DOHH2 (cell line): ENCODE data around the gene STXBP3.

Experiments
- H3F3A ChIP-seq: fragments of 200-600 bp; sonication (generic), shearing (Covaris generic); 2 replicates; pipeline ENCODE4 v1.6.0; 2016; ENCODE audit warnings: antibody characterized with exemption, mild to moderate bottlenecking; ENCODE audit not compliant: control insufficient read depth, insufficient read depth
- H3K27ac ChIP-seq: fragments of 200-600 bp; sonication (generic); 2 replicates; pipeline ENCODE4 v1.5.1; 2014; ENCODE audit warnings: low read depth, mild to moderate bottlenecking, low read length, moderate library complexity
- H3K27me3 ChIP-seq: fragments of 200-600 bp; sonication (generic); 2 replicates; pipeline ENCODE4 v1.6.1; 2014; ENCODE audit warnings: mild to moderate bottlenecking, low read length, mixed read lengths; ENCODE audit not compliant: control insufficient read depth
- H3K36me3 ChIP-seq: fragments of 200-600 bp; sonication (generic); 2 replicates; pipeline ENCODE4 v1.6.1; 2014; ENCODE audit warnings: mild to moderate bottlenecking, low read length, moderate library complexity, mixed read lengths; ENCODE audit not compliant: control insufficient read depth
- H3K4me1 ChIP-seq: fragments of 200-600 bp; sonication (generic); 2 replicates; pipeline ENCODE4 v1.6.1; 2014; ENCODE audit warnings: mild to moderate bottlenecking, low read length, mixed read lengths; ENCODE audit not compliant: control insufficient read depth
- H3K4me2 ChIP-seq: fragments of 200-600 bp; sonication (generic); 2 replicates; pipeline ENCODE4 v1.6.0; 2014; ENCODE audit warnings: mild to moderate bottlenecking, low read length, moderate library complexity
- H3K4me3 ChIP-seq: fragments of 200-600 bp; sonication (generic); 2 replicates; pipeline ENCODE4 v1.5.1; 2014; ENCODE audit warnings: mild to moderate bottlenecking, low read length, mixed read lengths
- H3K79me2 ChIP-seq: fragments of 200-600 bp; sonication (generic); 2 replicates; pipeline ENCODE4 v1.6.1; 2014; ENCODE audit warnings: mild to moderate bottlenecking, low read length, mixed read lengths; ENCODE audit not compliant: control insufficient read depth
- H3K9me2 ChIP-seq: fragments of 200-600 bp; sonication (generic); replicated peaks from 2 replicates; pipeline ENCODE4 v1.6.1; 2014; ENCODE audit warnings: mild to moderate bottlenecking, low read length, mixed read lengths; ENCODE audit not compliant: control insufficient read depth
- H3K9me3 ChIP-seq: fragments of 200-600 bp; sonication (generic); 2 replicates; pipeline ENCODE4 v1.6.1; 2014; ENCODE audit warnings: antibody characterized with exemption, low read length, mixed read lengths; ENCODE audit not compliant: control insufficient read depth, insufficient read depth
- H4K20me1 ChIP-seq: fragments of 200-600 bp; sonication (generic); 2 replicates; pipeline ENCODE4 v1.6.0; 2014; ENCODE audit warnings: low read depth, mild to moderate bottlenecking, antibody characterized with exemption, low read length, moderate library complexity; ENCODE audit not compliant: control insufficient read depth, insufficient read depth
- CTCF ChIP-seq: fragments of 200-600 bp; sonication (generic); IDR thresholded peaks from one replicate; pipeline ENCODE4 v1.5.1; 2014; ENCODE audit warnings: antibody characterized with exemption, mild to moderate bottlenecking, low read depth, low read length; ENCODE audit not compliant: poor library complexity, severe bottlenecking
- EZH2phosphoT487 ChIP-seq: fragments of 200-600 bp; sonication (generic); IDR thresholded peaks from 2 replicates; pipeline ENCODE4 v1.6.1; 2017; ENCODE audit warnings: borderline replicate concordance, mild to moderate bottlenecking, antibody characterized with exemption, low read length, moderate library complexity, mixed read lengths

Gene STXBP3

GRCh38 chr1:108854221-108855019 is 107.9 kb downstream of the STXBP3 start:
- H3K4me1 ChIP-seq: no peaks in the 10 kb centered on the region
- H3K4me3 ChIP-seq: no peak overlapping the region
- no peaks in the 10 kb centered on the region for H3K36me3 ChIP-seq
- peaks cover 36% of the 10 kb centered on the region for H3K27me3 ChIP-seq
- H3K9me2 ChIP-seq: no peaks in the 10 kb centered on the region
- no peaks in the 10 kb centered on the region for H3K79me2 ChIP-seq
- H3K9me3 ChIP-seq: no peaks in the 10 kb centered on the region
- no peaks in the 10 kb centered on the region for H3F3A ChIP-seq
- TF ChIP-seq CTCF (no peak), EZH2phosphoT487 (no peak)
- no peak overlapping the region for H3K4me2 ChIP-seq
- no peak overlapping the region for H3K27ac ChIP-seq
- no peaks in the 10 kb centered on the region for H4K20me1 ChIP-seq

GRCh38 chr1:108856994-108857393 is 110.5 kb downstream of the STXBP3 start, which contains the start of gene AKNAD1:
TSS of gene AKNAD1 (minus strand) at chr1:108857094. CDS start at chr1:108852664, 4,430 bp downstream.
- Histone ChIP-seq H3K4me3 (no peak within 1 kb of the TSS), H3K9me3 (no peaks in the 10 kb centered on the region), H3K4me2 (no peak within 1 kb of the TSS), H4K20me1 (no peaks in the 10 kb centered on the region), H3K9me2 (no peaks in the 10 kb centered on the region), H3K27me3 (peaks cover 30% of the 10 kb centered on the region), H3K27ac (no peak within 1 kb of the TSS), H3F3A (no peaks in the 10 kb centered on the region), H3K36me3 (no peaks in the 10 kb centered on the region), H3K79me2 (no peaks in the 10 kb centered on the region), H3K4me1 (no peaks in the 10 kb centered on the region)
- TF ChIP-seq EZH2phosphoT487 (no peak), CTCF (no peak)

- no peak overlapping the region for H3K27ac ChIP-seq
- no peaks in the 10 kb centered on the region for H3K79me2 ChIP-seq
- no peaks in the 10 kb centered on the region for H4K20me1 ChIP-seq
- H3K4me3 ChIP-seq: no peak overlapping the region
- no peaks in the 10 kb centered on the region for H3K9me2 ChIP-seq
- H3K4me2 ChIP-seq: no peak overlapping the region
- H3K4me1 ChIP-seq: peaks cover 8% of the 10 kb centered on the region
- TF ChIP-seq CTCF: no peak
- peaks cover 24% of the 10 kb centered on the region for H3K27me3 ChIP-seq
- no peaks in the 10 kb centered on the region for H3K36me3 ChIP-seq
- H3K9me3 ChIP-seq: no peaks in the 10 kb centered on the region
- H3F3A ChIP-seq: no peaks in the 10 kb centered on the region
Measured at GRCh38 chr1:108858230-108858950, 111.9 kb downstream of the STXBP3 start.
